Measurements from ENCODE around the gene KRT80. TPM values are rescaled to one million over a fixed set of nuclear protein-coding genes. Genes with fewer than 3 reads are reported as not detected.

The KRT80 gene
- total RNA-seq, 4 donors from 2014 or later, result 0.16 to 0.54 (median 0.31) TPM; not detected in 1

DNA sequence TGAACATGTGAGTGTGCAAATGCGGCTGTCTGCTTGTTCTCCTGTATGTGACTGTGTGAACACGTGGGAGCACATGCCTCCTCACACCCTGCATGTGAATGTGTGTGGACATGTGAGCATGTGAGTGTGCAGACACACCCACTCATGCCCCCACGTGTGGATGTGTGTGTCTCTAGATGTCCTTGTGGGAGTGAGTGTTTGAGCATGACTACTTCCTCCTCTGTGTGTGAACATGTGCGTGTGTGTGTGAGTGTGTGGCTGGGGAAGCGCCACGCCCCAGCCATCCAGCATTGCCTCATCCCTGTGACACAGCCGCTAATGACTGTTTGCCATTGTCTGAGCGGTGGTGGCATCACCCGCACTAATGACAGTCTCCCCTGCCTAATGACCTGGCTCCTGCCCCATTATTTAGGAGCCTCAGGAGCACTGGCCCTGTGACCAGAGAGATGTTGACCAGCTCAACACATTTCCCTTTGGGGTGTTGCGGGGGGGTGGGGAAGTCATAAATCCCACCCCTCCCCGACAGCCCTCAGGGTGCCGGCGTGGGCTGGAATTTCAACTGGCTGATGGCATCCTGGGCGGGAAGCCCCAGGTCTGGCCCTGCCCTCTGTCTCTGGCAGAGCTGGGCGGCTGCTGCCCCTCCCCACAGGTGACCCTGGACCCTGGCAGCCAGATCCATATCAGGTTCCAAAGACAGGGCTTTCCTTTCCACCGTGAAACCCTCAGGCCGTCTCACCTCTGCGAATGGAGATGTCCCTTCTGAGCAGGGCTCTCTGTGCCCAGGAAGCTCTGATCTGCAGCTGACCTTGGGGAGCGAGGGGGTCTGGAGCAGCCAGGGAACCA, 11.5 kb upstream of the KRT80 start:
- no peaks in the 10 kb centered on the region for H3K36me3 ChIP-seq
- H3K27ac ChIP-seq, result no peak overlapping the region
- H3K27me3 ChIP-seq, result peaks cover 6% of the 10 kb centered on the region
- H3K4me1 ChIP-seq, result peaks cover 0 to 35% (median 10%) of the 10 kb centered on the region in 3 donors
- ATAC-seq, result peak; percentile 65
- H3K4me3 ChIP-seq, result no peak overlapping the region
- 100% methylated on average over 1 of the region's 19 CpGs for WGBS, 2 donors (ENCODE audit: low coverage in 1 of 2)
- TF ChIP-seq POLR2A (IDR thresholded peaks at IDR 0.05) (no peak), POLR2AphosphoS5 (IDR thresholded peaks at IDR 0.05) (no peak), EP300 (IDR thresholded peaks at IDR 0.05) (no peak)
- TF ChIP-seq, protein P1, sequence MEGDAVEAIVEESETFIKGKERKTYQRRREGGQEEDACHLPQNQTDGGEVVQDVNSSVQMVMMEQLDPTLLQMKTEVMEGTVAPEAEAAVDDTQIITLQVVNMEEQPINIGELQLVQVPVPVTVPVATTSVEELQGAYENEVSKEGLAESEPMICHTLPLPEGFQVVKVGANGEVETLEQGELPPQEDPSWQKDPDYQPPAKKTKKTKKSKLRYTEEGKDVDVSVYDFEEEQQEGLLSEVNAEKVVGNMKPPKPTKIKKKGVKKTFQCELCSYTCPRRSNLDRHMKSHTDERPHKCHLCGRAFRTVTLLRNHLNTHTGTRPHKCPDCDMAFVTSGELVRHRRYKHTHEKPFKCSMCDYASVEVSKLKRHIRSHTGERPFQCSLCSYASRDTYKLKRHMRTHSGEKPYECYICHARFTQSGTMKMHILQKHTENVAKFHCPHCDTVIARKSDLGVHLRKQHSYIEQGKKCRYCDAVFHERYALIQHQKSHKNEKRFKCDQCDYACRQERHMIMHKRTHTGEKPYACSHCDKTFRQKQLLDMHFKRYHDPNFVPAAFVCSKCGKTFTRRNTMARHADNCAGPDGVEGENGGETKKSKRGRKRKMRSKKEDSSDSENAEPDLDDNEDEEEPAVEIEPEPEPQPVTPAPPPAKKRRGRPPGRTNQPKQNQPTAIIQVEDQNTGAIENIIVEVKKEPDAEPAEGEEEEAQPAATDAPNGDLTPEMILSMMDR (IDR thresholded peaks at IDR 0.05), result no peak
- H3K9me3 ChIP-seq, result no peaks in the 10 kb centered on the region

DNA sequence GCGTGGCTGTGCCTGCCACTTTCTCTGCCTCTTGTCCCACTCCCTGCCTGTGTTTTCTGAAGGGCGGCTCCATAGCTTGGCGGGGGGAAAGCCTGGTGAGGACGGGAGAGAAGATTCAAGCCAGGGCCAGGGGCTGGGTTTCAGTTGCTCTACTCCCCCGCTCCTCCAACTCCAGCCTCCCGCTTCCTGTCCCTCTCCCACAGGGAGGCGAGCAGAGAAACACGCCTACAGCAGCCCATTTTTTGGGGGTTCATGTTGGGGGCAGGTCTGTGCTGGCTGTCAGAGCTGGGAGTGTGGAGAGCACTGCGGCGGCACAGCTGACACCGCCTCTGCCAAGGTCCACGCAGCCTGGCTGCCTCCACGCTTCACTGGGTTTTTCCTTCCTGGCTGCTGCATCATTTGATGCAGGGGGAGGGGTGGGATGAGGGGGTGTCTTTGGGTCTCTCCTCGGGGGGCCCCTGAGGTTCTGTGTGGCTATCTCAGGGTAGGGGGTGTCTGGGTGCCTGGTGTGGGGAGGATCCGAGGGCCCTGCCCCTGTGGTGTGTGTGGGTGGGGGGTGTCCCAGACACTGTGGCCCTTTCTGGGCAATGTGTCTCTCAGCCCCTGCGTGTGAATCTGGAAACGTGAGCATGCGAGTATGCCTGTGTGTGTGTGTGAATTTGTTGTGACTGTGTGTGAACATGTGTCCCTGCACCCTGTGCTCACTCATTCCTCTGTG, 10.7 kb upstream of the KRT80 start:
- no peak for ATAC-seq
- 49 to 85% methylated on average over 2 to 3 of the region's 18 CpGs for WGBS, 2 donors (ENCODE audit: low coverage in 1 of 2)
- H3K4me3 ChIP-seq, result no peak overlapping the region

DNA sequence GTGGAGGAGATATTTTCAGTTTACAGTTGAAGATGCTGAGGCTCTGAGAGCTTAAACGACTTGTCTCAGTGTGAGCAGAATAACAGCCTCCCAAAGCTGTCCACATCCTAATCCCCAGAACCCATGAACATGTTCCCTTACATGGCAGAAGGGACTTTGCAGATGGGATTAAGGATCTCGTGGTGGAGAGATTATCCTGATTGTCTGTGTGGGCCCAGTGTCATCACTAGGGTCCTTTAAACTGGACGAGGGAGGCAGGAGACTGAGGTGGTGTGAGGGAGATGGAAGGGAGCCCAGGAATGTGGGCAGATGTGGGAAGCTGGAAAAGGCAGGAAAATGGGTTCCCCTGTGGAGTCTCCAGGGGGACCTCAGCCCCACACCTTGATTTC, 9.6 kb upstream of the KRT80 start:
- H3K4me1 ChIP-seq, result peaks cover 0 to 21% (median 0%) of the 10 kb centered on the region in 3 donors
- no peaks in the 10 kb centered on the region for H3K9me3 ChIP-seq
- no peak for ATAC-seq
- 42 to 73% methylated on average over 2 of the region's 3 CpGs for WGBS, 2 donors (ENCODE audit: low coverage in 1 of 2)
- H3K36me3 ChIP-seq, result no peaks in the 10 kb centered on the region
- H3K27ac ChIP-seq, result no peak overlapping the region
- TF ChIP-seq, protein P1 (IDR thresholded peaks at IDR 0.05), result no peak
- TF ChIP-seq EP300 (IDR thresholded peaks at IDR 0.05), result no peak
- TF ChIP-seq POLR2AphosphoS5 (IDR thresholded peaks at IDR 0.05), result no peak
- no peak for TF ChIP-seq POLR2A (IDR thresholded peaks at IDR 0.05)
- H3K4me3 ChIP-seq, result no peak overlapping the region
- H3K27me3 ChIP-seq, result peaks cover 6% of the 10 kb centered on the region

More for the DNA sequence above, 10.7 kb upstream of the KRT80 start:
- H3K27me3 ChIP-seq, result peaks cover 6% of the 10 kb centered on the region
- no peak overlapping the region for H3K27ac ChIP-seq
- H3K4me1 ChIP-seq, result peaks cover 0 to 27% (median 2%) of the 10 kb centered on the region in 3 donors
- no peaks in the 10 kb centered on the region for H3K9me3 ChIP-seq
- no peaks in the 10 kb centered on the region for H3K36me3 ChIP-seq
- no peak for TF ChIP-seq EP300 (IDR thresholded peaks at IDR 0.05)
- TF ChIP-seq, protein P1 (IDR thresholded peaks at IDR 0.05), result no peak
- no peak for TF ChIP-seq POLR2A (IDR thresholded peaks at IDR 0.05)
- TF ChIP-seq POLR2AphosphoS5 (IDR thresholded peaks at IDR 0.05), result no peak

DNA sequence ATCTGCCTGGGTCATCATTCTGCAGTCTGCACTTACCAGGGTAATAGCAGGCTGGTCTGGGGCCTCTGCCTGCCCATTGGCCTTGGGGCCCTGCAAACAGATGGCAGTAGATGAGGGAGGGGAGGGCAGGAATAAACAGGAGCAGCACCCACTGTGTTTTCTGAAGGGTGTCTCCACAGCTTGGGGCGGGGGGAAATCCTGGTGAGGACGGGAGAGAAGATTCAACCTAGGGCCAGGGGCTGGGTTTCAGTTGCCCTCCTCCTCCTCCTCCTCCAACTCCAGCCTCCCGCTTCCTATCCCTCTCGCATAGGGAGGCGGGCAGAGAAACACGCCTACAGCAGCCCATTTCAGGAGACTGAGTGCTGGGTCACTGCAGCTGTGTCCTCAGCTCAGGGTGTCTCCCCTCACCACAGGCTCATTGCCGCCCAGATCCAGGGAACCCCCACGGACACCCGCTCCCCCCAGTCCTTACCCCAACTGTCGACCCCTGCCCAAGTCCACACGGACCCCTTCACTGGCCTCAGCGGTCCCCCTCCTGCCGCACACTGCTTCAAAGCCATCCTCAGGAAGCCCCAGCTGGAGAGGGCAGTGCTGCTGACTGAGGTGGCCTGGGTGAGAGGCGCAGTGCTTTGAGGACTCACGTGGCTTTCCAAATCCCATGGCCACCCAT, 9.1 kb upstream of the KRT80 start:
- Histone ChIP-seq H3K4me1 (peaks cover 0 to 21% (median 0%) of the 10 kb centered on the region in 3 donors), H3K4me3 (no peak overlapping the region), H3K27ac (no peak overlapping the region), H3K27me3 (peaks cover 6% of the 10 kb centered on the region), H3K9me3 (no peaks in the 10 kb centered on the region), H3K36me3 (no peaks in the 10 kb centered on the region)
- ATAC-seq, result no peak
- TF ChIP-seq, protein P1 (IDR thresholded peaks at IDR 0.05), result no peak
- TF ChIP-seq POLR2AphosphoS5 (IDR thresholded peaks at IDR 0.05) (no peak), EP300 (IDR thresholded peaks at IDR 0.05) (no peak)
- 100% methylated on average over 2 of the region's 15 CpGs; no CpG with 5 or more reads in 1 of the 2 donors for WGBS, 2 donors (ENCODE audit: low coverage in 1 of 2)
